GM18508 (cell line): ENCODE results near the gene EVI5.
"Not testable (repeated sequence)": the region's sequence is repeated elsewhere in the genome, so short reads cannot be mapped to it uniquely, and the experiment has no call there.

Experiments
- ATAC-seq: cut with Tn5 transposase; IDR thresholded peaks from one replicate; pipeline ENCODE4 v1.9.1; 2021; ENCODE audit warnings: moderate number of reproducible peaks; ENCODE audit not compliant: insufficient read depth, unreplicated experiment

EVI5 gene

DNA sequence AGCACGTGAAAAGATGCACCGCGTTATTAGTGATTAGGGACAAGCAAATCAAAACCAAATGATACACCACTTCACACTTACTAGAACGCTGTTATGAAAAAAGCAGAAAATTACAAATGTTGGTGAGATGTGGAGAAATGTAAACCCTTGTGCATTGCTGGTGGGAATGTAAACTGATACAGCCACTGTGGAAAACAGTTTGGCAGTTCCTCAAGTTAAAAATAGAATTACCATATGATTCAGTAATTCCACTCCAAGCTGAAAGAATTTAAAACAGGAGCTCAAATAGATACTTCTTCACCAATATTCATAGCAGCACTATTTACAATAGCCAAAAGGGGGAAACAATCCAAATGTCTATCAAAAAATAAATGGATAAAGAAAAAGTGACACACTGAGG, 10.3 kb upstream of the EVI5 start:
- ATAC-seq, result no peak

DNA sequence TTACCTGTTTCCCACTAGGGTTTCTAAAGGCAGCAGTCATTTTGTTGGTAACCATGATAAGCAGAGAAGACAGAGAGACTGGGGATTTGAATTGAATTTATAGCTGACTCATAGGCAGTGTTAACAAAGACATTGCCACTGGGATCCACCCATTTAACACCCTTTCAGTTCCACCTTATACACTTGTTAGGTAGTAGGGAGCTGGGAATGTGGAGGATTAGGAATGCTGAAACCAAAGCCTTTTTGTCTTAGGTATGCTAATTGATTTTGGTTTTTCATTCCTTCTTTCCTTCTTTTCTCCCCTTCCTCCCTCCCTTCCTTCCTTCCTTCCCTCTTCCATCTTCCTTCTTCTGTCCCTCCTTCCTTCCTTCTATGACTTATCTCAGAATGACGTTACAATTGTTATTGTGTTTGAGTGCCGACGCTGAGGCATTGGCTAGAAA, 7.5 kb upstream of the EVI5 start:
- ATAC-seq, result no peak

GRCh38 chr1:92791487-92792066, 6.7 kb upstream of the EVI5 start:
- no peak for ATAC-seq

- ATAC-seq, result no peak
Observed at GRCh38 chr1:92790867-92791266, 6.0 kb upstream of the EVI5 start.

DNA sequence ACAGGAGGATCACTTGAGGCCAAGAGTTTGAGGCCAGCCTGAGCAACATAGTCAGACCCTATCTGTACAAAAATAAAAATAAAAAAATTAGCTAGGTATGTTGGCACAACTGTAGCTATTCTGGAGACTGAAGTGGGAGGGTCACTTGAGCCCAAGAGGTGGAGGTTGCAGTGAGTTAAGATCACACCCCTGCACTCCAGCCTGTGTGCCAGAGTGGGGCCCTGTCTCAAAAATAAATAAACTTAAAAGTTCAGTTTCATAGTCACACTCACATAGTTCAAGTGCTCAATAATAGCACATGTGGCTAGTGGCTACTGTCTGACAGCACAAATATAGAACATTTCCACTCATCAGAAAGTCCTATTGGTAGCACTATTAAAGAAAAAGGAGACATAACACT, 5.2 kb upstream of the EVI5 start:
- no peak for ATAC-seq

DNA sequence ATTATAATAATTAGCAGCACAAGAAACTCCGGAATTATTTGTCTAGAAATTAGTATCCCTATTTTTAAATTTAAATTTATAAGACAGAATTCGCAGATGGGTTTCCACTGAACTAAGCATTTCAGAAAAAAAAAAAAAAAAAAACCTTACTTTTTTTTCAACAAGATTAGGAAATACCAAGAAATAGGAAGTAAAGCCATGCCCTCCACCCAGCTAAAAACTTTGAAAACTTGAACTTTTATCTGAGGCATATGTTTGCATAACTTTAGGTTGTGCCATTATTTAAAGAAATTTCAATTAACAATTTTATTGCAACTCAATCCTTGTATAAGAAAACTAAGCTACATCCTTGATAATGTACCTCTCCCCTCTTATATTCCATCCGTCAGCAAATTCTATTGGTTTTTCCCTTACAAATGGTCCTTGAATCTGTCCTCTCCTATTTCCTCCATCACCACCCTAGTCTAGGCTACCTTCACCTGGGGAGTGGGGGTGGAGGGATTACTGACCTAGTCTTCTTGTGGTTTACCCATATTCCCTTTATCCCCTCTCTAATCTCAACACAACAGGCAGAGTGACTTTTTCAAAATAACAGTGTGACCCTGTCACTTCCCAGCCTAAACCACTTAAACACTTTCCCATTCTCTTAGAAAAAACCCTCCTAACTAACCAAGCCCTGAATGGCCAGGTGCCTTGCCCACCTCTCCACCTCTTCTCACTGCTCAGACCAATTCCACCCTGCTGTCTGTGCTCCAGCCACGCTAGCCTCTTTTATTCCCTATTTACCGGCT, 1.4 kb upstream of the EVI5 start:
- no peak for ATAC-seq

GRCh38 chr1:92784021-92784638, 778 bp downstream of the EVI5 start:
- ATAC-seq, result no peak

GRCh38 chr1:92783550-92783949, 1.4 kb downstream of the EVI5 start:
- ATAC-seq, result not testable (repeated sequence)

DNA sequence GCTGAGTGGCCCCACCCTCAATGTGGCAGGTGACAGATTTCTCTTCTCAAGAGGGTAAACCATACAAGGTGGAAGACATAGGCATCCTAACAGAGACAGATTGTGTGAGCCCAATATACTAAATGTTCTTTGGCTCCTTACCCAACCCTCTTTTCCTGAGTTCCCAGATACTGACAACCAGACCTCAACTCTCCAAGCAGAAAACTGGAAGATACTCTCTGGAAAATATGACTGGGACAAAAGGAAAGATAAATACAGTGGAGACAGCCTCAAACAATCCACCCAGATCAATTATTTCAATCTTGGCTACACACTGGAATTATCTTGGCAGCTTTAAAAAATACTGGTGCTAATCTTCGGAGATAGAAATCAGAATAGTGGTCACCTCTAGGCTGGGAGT, 6.5 kb downstream of the EVI5 start:
- no peak for ATAC-seq

- ATAC-seq, result no peak
Observed at GRCh38 chr1:92774407-92774806, 10.5 kb downstream of the EVI5 start.

- not testable (repeated sequence) for ATAC-seq
Observed at GRCh38 chr1:92773749-92774148, 11.2 kb downstream of the EVI5 start.

DNA sequence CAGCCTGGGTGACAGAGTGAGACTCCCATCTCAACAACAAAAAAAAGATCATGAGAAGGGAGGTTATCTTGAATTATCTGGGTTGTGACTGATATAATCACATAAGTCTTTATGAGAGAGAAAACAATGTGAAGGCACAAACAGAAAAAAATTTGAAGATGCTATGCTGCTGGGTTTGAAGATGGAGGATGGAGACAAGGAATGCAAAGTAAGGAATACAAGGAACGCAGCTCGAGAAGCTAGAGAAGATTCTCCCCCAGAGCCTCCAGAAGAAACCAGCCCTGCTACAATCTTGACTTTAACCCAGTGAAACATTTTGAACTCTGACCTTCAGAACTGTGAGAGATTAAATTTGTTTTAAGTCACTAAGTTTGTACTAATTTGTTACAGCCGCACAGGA, 15.1 kb downstream of the EVI5 start:
- ATAC-seq, result no peak

- no peak for ATAC-seq
Observed at GRCh38 chr1:92768915-92769314, 16.0 kb downstream of the EVI5 start.

GRCh38 chr1:92768296-92768695, 16.6 kb downstream of the EVI5 start:
- ATAC-seq, result no peak

GRCh38 chr1:92764116-92764515, 20.8 kb downstream of the EVI5 start:
- no peak for ATAC-seq

DNA sequence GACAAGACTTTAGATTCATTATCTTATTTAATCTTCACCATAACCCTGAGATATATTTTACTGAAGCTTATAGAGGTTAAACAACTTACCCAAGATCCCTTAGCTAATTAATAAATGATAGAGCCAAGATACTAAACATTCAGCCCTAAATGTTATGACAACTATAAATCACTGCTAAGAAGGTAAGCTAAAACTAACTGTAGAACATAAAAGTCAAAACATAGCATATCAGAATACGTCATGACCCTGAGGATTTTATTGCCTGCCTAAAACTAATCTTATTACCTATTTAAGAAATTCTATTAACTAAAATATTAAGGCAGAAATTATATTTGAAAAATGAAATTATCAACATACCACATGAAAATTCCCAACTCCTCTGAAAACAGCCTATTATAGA, 22.6 kb downstream of the EVI5 start:
- no peak for ATAC-seq

DNA sequence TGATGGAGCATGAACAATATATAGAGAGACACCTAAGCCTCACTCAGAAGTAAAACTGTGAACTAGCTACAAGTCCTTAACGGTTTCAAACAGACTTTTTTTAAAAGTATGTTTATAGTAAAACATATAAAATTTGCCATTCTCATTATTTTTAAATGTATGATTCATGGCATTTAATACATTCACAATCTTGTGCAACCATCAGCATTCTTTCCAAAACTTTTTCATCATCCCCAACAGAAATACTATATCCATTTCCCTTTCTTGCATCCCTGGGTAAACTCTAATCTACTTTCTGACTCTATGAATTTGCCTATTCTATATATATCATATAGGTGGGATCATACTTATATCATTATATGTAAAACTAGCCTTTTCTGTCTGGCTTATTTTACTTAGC, 25.5 kb downstream of the EVI5 start:
- ATAC-seq, result no peak

DNA sequence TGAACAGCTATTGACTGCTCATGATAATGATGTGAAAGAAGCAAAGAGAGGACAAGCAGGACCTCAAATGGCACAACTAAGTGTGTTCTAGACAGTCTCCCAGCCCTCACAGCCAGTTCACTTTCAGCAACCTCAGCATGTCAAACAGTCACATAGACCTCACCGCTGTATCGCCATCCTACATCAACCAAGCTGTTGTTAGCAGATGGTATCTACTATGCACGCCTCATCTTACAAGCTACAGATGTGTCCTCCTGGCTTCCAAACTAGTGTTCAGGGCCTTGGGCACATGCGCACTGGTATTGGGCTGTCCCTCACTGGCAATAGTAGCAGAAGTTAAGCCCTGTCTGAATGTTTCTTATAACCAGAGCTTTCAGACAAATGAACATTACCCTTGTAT, 28.4 kb downstream of the EVI5 start:
- no peak for ATAC-seq

GRCh38 chr1:92755541-92756461, 29.1 kb downstream of the EVI5 start:
- no peak for ATAC-seq

- ATAC-seq, result no peak
Observed at GRCh38 chr1:92754719-92755050, 30.2 kb downstream of the EVI5 start.
